NCI-H345 treated with DMSO at 0.1 percent for 48 hours (cell line): ENCODE measurements around the gene ZDHHC17.
"Not testable (repeated sequence)": the region's sequence is repeated elsewhere in the genome, so short reads cannot be mapped to it uniquely, and the experiment has no call there.

ENCODE experiments used
- DNase-seq: peaks from one replicate; lab custom pipeline; 2025; ENCODE audit not compliant: unreplicated experiment; lab: John Stamatoyannopoulos, UW

The ZDHHC17 gene

DNA sequence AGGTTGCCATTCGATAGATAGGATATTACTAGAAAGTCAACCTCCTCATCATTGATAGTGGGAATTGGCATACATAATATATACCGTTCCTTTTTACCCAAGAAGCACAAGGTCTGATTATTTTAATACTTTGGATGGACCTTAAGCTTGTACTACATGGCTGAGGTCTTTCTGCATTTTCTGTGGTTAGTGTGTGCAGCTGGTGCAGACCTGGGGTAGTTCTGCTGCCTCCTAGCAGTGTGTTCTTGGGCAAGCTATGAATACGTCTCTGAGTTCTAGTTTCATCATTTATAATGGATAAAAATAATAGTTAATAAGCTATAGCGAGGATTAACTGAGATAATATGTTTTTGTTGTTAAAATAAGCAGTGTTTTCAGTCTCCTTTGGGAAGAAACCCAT lies 2.2 kb downstream of the ZDHHC17 start:
- no peak for DNase-seq

DNA sequence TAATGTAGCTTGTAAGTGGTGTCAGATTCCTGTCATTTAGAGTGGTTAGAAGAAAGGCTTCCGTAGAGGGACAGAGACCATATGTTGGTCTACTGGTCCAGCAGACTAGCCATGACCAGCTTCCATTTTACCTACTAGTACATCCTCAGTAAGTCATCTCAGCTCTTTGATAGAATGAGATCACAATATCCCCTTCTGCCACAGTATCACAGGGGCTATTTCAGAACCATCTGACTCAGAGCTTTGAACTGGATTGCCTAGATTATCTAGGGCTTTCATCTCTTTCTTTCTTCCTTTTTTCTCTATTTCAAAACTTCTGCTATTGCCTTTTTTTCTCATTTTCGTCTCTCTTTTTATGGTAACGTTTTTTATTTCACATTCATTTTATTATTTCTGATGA lies 4.7 kb downstream of the ZDHHC17 start:
- no peak for DNase-seq

DNA sequence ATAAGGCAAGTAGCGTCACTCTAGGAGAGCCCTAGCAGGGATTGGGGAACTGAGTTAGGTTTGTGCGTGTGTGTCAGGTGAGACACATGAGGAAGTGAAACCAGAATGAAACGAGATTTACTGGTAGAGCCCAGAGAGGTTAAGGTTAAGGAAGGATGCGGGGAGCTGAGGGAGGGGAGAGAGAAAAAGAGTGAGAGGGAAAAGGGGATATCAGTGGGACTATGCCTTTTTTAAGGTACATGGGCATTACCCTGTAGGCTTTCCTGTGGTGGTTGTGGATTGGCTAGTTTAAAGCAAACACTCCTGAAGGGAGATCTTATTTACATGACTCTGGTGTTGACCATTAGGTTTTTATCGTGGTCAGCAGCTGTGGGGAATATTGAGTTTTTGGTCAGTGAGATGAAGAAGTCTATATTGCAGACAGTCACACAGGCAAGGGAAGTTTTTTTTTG lies 13.9 kb downstream of the ZDHHC17 start:
- DNase-seq = no peak

DNA sequence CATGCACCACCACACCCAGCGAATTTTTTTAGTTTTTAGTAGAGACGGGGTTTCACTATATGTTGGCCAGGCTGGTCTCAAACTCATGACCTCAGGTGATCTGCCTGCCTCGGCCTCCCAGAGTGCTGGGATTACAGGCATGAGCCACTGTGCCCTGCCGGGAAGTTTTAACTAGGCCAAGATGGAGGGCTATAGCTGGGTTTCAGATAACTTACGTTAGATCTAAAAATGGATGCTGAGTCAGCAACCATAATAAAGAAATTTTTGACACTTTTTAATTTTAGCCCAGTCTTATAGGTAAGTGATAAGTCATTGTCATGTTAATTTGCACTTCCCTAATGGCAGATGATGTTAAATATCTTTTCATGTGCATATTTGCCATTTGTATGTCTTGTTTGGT lies 14.4 kb downstream of the ZDHHC17 start:
- no peak for DNase-seq

DNA sequence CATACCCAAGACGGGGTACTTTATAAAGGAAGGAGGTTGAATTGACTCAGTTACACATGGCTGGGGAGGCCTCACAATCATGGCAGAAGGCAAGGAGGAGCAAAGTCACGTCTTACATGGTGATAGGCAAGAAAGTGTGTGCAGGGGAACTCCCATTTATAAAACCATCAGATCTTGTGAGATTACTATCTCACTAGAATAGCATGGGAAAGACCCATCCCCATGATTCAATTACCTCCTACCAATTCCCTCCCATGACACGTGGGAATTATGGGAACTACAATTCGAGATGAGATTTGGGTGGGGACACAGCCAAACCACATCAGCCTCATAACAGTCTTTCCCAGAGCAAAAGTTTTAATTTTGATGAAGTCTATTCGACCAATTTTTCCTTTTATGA lies 15.4 kb downstream of the ZDHHC17 start:
- not testable (repeated sequence) for DNase-seq

DNA sequence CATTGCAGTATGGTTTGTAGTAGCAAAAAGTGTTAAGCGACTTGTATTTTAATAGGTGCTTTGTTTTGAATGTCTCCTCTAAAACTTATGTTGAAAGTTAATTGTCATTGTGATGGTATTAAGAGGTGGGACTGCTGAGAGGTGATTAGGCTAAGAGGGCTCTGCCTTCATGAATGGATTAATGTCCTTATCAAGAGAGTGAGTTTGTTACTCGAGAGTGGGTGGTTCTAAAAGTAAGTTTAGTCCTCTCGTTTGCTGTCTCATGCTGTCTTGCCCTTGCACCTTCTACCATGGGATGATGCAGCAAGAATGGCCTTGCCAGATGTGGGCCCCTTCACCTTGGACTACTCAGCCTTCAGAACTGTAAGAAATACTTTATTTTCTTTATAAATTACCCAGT lies 17.4 kb downstream of the ZDHHC17 start:
- DNase-seq = no peak

DNA sequence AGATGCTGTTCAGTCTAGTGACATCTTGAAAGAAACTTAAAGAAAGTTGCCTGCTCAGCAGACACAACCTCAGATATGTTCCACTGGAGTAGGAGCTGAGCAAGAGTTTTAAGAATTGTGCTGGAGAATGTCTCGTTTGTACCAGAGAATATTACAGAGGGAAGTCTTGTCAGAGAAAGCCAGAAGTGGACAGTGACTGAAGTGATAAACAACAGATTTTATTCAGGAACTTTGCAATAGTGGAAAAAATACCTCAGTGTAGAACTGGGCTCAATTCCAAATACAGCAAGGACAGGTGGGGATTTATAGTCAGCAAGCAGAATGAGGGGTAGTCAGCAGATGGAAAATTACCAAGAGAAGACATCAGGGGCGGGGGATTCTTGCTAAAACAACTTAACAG lies 18.6 kb downstream of the ZDHHC17 start:
- no peak for DNase-seq

DNA sequence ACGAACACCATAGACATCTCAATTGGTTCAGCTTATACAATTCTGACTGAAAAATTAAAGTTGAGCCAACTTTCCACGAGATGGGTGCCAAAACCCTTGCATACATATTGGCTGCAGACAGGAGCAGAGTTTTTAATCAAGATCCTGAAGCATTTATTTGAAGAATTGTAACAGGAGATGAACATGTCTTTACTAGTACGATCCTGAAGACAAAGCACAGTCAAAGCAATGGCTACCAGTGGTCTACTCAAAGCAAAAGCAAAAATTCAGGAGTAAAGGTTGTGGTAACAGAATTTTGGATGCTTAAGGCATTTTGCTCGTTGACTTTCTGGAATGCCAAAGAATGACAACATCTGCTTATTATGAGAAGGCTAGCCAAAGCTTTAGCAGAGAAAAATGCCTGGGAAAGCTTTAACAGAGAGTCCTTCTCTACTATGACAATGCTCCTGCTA lies 20.7 kb downstream of the ZDHHC17 start:
- DNase-seq = no peak

DNA sequence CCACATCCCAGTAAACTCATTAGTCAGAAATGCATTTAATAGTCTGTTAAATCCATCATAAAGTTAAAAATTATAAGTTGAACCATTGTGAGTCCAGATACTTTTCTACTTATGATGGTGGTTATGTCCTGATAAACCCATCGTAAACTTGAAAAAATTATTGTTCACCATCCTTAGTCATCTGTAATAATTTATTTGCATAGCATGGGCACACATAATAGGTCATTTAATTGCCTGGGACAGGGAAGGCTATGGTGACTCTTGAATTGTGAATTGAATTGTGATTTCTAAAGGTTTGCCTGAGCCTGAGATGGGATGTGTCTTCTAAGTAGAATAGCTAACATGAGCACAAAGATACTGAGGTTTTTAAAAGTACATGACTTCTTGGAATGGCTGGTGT lies 21.5 kb downstream of the ZDHHC17 start:
- DNase-seq = no peak

DNA sequence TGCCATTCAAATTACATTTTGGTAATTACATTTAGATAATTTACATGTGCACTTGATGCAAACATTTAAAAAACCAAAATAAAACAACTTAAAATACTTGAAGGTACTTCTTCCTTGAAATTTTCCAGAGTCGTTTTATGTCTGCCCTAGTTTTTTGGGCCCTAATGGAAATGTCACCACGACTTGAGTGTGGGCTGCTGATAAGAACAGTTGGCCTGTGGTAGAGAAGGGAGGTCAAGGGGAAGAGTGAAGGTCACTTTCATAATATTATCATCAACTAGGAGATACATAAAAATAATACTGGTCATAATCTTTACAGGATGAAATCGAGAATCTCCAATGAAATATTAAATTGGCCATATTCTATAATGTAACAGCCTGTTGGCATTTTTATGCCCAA lies 23.1 kb downstream of the ZDHHC17 start:
- DNase-seq = no peak

DNA sequence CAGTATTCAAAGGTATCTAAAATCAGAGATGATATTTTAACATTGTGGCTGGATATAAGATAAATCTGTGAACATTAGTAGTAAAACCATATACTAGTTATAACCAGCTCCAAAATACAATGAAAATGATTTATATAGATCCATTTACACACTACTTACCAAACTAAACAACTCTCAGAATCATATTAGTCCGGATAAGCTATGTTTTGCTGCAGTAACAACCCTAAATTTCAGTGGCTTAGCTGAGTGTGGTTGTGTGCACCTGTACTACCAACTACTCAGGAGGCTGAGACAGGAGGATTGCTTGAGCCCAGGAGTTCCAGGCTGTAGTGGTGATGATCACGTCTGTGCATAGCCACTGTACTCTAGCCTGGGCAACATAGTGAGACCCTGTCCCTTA lies 23.8 kb downstream of the ZDHHC17 start:
- no peak for DNase-seq

DNA sequence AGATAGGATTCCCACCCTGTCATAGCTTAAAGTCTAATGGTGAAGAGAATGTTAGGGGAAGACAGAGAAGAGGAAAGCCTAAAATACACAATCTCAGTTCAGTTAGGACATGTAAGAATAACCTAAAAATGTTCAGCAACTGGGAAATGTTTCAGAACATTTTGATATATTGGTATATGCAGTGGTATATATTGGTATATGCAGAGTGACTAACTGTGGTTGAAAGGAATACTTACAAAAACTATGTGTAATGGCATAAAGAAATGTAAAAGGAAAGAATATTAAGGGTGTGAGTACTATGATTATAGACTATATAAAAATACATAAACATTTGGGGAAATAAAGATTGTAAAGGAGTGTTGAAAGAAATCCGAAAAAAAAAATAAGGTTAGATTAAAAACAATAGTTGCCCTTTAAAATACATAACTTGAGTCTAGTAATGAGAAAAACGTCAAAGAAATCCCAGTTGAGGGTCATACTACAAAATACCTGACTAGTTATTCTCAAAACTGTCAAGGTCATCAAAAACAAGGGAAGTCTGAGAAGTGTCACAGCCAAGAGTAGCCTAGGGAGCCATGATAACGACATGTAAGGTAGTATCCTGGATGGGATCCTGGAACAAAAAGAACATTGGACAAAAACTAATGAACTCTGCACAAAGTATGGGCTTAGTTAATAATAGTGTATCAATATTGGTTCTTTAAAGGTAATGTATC lies 25.6 kb downstream of the ZDHHC17 start:
- DNase-seq = no peak

DNA sequence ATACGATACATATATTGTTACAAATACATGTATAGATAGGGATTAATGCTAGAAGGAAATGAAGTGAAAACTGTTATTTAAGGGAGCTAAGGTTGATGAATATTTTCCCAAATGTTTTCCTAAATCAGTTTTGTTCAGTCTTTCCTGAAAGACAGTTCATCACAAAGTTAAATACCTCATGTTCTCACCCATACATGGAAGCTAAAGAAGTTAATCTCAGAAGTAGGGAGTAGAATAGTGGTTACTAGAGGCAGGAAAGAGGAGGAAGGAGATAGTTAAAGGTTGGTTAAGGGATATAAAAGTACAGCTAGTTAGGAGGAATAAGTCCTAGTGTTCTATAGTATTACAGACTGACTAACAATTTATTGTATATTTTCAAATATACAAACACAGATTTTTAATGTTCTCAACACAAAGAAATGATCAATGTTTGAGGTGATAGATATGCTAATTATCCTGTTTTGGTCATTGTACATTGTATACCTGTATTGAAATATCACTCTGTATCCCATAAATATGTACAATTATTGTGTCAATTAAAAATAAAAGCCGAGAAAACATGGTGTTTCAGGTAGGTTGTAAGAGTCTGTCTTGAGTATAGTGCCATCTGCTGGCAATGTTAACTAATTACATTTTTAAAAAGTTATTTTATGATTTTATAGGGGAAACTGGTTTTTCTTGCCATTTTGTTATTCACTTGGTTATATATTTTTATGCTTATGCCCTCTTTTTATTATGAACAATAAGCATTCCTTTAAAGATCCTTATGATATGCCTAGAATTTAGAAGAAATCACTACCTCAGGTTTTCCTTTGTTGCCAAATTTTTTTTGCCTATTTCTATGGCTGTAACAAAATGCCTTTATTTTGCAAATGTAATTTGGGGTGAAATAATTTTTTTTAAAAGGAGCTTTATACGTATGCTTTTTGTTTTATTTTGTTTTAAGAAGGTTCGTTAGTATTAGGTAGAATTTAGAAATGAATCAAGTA lies 26.9 kb downstream of the ZDHHC17 start:
- DNase-seq = peak; percentile 38

DNA sequence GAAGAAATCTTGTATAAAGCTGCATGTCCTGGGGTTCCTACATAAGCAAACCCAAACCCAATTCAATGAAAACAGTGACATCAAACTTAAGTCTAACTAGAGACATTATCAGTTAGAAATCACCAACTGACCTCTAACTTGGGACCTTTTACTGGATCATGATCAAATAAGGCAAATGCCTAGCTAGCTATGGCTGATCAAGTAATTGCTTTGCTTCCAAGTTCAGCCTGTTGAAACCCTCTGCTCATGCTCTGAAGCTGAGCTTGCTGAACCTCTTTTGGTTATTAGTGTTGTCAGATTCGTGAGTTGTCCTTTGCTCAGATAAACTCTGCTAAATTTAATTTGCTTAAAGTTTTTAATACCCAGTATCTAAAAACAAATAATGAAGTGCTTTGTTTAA lies 28.9 kb downstream of the ZDHHC17 start:
- no peak for DNase-seq

DNA sequence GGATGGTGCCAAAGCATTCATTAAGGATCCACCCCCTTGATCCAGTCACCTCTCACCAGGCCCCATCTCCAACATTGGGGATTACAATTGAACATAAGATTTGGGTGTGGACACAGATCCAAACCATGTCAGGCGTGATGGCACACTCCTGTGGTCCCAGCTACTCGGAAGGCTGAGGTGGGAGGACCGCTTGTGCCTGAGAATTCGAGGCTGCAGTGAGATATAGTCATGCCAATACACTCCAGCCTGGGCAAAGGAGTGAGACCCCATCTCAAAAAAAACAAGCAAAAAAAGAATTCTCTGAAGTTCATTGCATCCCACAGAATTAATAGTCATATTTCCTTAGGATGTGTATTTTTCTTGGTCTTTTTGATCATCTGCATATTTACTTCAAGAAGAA lies 34.9 kb downstream of the ZDHHC17 start:
- DNase-seq = no peak

DNA sequence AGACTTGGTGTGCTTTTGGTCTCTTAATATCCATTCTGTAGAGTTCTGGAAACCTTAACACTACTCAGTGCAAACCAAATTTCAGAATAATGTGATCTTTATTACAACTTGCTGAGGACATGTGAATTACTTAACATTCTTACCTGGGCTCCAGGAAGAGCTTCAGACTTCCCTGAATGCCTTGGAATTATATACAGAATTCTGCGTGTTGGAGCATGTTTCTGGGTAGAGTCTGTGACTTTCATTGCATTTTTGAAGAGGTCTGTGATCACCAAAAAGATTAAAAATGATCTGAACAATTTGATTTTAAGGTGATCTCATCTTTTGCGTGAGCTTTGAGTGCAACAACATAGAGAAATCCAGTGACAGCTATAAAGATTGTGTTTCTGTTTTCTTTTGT lies 35.4 kb downstream of the ZDHHC17 start:
- no peak for DNase-seq

DNA sequence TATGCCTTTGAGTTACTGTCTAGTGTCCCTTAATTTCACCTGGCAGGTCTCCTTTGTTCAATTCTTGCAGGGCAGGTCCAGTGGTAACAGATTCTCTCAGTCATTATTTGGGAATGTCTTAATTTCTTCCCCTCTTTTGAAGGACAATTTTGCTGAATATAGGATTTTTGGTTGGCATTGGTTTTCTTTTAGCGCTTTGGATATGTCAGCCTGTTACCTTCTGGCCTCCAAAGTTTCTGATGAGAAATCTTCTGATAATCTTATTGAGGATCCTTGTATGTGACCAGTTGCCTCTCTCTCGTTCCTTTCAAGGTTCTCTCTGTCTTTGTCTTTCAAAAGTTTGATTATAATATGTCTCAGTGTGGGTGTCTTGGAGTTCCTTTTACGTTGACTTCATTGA lies 38.1 kb downstream of the ZDHHC17 start:
- DNase-seq = no peak

DNA sequence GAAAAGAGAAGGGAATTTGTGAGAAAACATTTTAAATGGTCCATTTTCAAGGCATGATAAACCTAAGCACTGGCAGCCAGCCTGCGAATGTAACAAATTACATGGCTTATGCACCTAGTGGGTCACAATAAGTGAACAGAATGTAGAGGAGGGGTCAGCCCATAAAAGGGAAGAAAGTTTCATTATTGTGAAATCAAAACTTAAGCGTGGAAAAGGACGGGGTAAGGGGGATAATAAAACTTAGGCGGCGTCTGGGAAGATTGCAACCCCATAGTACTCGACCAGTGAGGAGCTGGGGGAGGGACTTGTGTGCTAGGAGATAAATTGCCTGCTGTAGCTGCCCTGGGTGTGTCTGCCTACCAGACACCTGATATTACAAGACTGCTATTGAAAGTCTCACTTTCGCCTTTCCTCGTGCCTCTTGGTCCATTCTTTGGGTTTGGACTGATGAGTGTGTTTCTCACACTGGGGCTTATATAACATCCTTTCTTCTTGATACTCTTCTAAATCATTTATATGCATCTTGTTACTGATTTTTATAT lies 40.6 kb downstream of the ZDHHC17 start:
- no peak for DNase-seq

DNA sequence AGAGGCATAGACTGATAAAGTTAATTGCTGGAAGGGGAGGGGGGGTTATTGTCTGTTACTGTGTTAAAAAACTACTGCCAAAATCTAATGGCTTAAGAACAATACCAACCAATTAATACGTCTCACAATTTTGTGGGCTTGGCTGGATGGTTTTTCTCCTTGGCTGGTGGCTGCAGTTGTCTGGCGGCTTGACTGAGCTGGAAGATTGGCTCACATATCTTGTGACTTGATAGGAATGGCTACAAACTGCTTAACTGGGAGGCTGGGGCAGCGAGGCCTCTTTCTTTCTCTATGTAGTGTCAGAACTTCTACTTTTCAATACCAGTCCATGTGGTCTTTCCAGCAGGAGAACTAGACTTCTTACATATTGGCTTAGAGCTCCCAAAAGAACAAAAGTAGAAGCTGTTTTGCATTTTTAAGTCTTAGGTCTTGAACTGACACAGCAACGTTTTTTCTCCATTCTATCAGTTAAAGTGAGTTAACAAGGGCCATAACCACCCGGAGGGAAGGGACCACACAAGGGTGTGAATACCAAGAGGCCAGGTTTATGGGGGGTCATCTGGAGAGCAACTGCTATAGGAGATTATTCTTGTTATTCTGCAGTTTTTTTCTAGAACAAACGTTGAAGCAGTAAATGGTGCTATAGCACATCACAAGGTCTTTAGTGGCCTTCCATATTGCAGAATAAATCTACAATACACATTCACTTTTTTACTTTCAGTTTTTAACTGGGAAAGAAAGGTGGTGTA lies 46.9 kb downstream of the ZDHHC17 start:
- DNase-seq = no peak

DNA sequence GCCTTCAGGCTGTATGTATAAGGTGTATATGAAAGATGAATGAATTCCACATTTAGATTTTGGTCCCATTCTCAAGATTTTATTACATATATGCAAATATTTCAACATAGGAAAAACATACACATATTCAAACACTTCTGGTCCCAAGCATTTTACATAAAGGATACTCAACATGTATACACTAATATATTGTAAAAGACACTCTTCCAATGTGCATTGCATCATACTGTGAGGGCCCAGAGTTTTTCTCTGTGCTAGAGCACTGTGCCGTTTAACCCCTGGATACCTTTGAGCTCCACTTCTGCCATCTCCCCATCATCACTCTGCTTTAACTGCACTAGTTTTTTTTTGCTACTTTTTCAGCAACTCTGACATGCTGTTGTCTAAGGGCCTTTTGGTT lies 48.1 kb downstream of the ZDHHC17 start:
- no peak for DNase-seq

DNA sequence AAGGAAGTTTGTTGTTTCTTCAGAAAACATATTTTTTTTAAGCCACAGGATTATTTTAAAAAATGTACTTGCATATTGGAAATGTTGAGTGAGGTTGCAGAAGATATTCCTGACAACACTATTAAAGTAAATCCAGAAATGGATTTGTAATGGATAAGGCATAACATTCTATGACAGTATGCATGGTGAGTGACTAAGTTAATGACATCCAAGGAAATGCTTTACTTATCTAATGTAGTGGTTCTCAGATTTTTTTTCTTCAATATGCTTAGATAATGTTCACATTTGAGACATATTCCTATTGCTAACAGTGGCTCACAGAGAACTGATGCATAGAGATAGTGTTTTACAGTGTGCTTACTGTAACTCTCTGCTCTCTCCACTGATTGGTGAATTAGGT lies 49.4 kb downstream of the ZDHHC17 start:
- DNase-seq = no peak
